Measurements from ENCODE around the gene NOL4L.

NOL4L gene

GRCh38 chr20:32546918-32547752 lies 38.0 kb downstream of the NOL4L start:
- no peak overlapping the region for H3K27ac ChIP-seq
- TF ChIP-seq, protein P1, sequence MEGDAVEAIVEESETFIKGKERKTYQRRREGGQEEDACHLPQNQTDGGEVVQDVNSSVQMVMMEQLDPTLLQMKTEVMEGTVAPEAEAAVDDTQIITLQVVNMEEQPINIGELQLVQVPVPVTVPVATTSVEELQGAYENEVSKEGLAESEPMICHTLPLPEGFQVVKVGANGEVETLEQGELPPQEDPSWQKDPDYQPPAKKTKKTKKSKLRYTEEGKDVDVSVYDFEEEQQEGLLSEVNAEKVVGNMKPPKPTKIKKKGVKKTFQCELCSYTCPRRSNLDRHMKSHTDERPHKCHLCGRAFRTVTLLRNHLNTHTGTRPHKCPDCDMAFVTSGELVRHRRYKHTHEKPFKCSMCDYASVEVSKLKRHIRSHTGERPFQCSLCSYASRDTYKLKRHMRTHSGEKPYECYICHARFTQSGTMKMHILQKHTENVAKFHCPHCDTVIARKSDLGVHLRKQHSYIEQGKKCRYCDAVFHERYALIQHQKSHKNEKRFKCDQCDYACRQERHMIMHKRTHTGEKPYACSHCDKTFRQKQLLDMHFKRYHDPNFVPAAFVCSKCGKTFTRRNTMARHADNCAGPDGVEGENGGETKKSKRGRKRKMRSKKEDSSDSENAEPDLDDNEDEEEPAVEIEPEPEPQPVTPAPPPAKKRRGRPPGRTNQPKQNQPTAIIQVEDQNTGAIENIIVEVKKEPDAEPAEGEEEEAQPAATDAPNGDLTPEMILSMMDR (conservative IDR thresholded peaks at IDR 0.05), result no peak
- no peak for TF ChIP-seq ZFX (IDR thresholded peaks at IDR 0.05)

GRCh38 chr20:32544893-32545840 lies 40.0 kb downstream of the NOL4L start:
- H3K27ac ChIP-seq, result no peak overlapping the region

GRCh38 chr20:32544260-32544722 lies 40.8 kb downstream of the NOL4L start:
- H3K27ac ChIP-seq, result no peak overlapping the region
- TF ChIP-seq, protein P1 (conservative IDR thresholded peaks at IDR 0.05), result no peak
- no peak for TF ChIP-seq ZFX (IDR thresholded peaks at IDR 0.05)

More at GRCh38 chr20:32544893-32545840, 40.0 kb downstream of the NOL4L start:
- no peak for TF ChIP-seq ZFX (IDR thresholded peaks at IDR 0.05)

GRCh38 chr20:32543570-32544259 lies 41.4 kb downstream of the NOL4L start:
- no peak overlapping the region for H3K27ac ChIP-seq
- TF ChIP-seq, protein P1 (conservative IDR thresholded peaks at IDR 0.05), result no peak
- TF ChIP-seq ZFX (IDR thresholded peaks at IDR 0.05), result no peak

DNA sequence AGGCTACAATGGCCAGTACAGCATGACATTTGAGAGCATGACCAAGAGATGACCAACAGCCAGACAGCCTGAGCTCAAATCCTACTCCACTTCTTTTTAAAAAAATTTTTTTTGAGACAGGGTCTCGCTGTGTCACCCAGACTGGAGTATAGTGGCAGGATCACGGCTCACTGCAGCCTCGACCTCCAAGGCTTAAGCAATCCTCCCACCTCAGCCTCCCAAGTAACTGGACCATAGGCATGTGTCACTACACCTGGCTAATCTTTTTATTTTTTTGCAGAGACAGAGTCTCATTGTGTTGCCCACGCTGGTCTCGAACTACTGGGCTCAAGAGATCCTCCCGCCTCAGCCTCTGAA lies 42.9 kb downstream of the NOL4L start:
- no peak for TF ChIP-seq ZFX (IDR thresholded peaks at IDR 0.05)
- TF ChIP-seq, protein P1 (conservative IDR thresholded peaks at IDR 0.05), result no peak
- H3K27ac ChIP-seq, result no peak overlapping the region

- TF ChIP-seq ZFX (IDR thresholded peaks at IDR 0.05), result no peak
- no peak overlapping the region for H3K27ac ChIP-seq
Measured at GRCh38 chr20:32541323-32542258, 43.5 kb downstream of the NOL4L start.

GRCh38 chr20:32539817-32540675 lies 45.1 kb downstream of the NOL4L start:
- TF ChIP-seq, protein P1 (conservative IDR thresholded peaks at IDR 0.05), result no peak
- TF ChIP-seq ZFX (IDR thresholded peaks at IDR 0.05), result no peak; the same call in 1 of the 2 replicates
- peak overlapping the region; percentile 27 for H3K27ac ChIP-seq

Measured in C4-2B (cell line).